Measurements from ENCODE around the gene ABITRAM. TPM values are rescaled to one million over a fixed set of nuclear protein-coding genes. Genes with fewer than 3 reads are reported as not detected.

The ABITRAM gene
- total and polyA plus RNA-seq, 9 donors: 6.8 to 15.1 (median 8.4) TPM

- Histone ChIP-seq H3K4me1 (ENCODE audit: insufficient read depth) (peaks cover 11% of the 10 kb centered on the region), H3K36me3 (no peaks in the 10 kb centered on the region), H3K27me3 (no peaks in the 10 kb centered on the region), H3K27ac (no peak overlapping the region), H3K9me3 (no peaks in the 10 kb centered on the region), H3K4me3 (no peak overlapping the region)
- WGBS, 3 donors: 5 to 12% (median 8%) methylated on average over 2 of the region's 2 CpGs
- intact Hi-C loops (cut with DNase I): no loop called here
- TF ChIP-seq POLR2A (IDR thresholded peaks at IDR 0.05) (no peak), EP300 (IDR thresholded peaks at IDR 0.05) (no peak), CTCF (IDR thresholded peaks at IDR 0.05) (no peak)
- no peak for DNase-seq
These were observed 38.5 kb downstream of the ABITRAM start for GRCh38 chr9:108972626-108973209.

- intact Hi-C loops (cut with DNase I): no loop called here
- no peaks in the 10 kb centered on the region for H3K27me3 ChIP-seq
- 10 to 21% (median 20%) methylated on average over 5 of the region's 5 CpGs for WGBS, 3 donors
- H3K9me3 ChIP-seq: no peaks in the 10 kb centered on the region
- H3K36me3 ChIP-seq: no peaks in the 10 kb centered on the region
- no peak overlapping the region for H3K27ac ChIP-seq
- DNase-seq: no peak
- no peak overlapping the region for H3K4me3 ChIP-seq
- no peak for TF ChIP-seq EP300 (IDR thresholded peaks at IDR 0.05)
- no peak for TF ChIP-seq CTCF (IDR thresholded peaks at IDR 0.05)
- TF ChIP-seq POLR2A (IDR thresholded peaks at IDR 0.05): no peak
- H3K4me1 ChIP-seq (ENCODE audit: insufficient read depth): peaks cover 11% of the 10 kb centered on the region
These were observed 39.7 kb downstream of the ABITRAM start for GRCh38 chr9:108973895-108974294.

GRCh38 chr9:108978205-108978604 is 44.0 kb downstream of the ABITRAM start:
- H3K9me3 ChIP-seq: no peaks in the 10 kb centered on the region
- H3K27me3 ChIP-seq: no peaks in the 10 kb centered on the region
- H3K27ac ChIP-seq: no peak overlapping the region
- intact Hi-C loops (cut with DNase I): no loop called here
- no peak for TF ChIP-seq EP300 (IDR thresholded peaks at IDR 0.05)
- no peak for TF ChIP-seq CTCF (IDR thresholded peaks at IDR 0.05)
- no peak for TF ChIP-seq POLR2A (IDR thresholded peaks at IDR 0.05)
- peaks cover 5% of the 10 kb centered on the region for H3K4me1 ChIP-seq (ENCODE audit: insufficient read depth)
- 14 to 35% (median 30%) methylated on average over 1 of the region's 1 CpG for WGBS, 3 donors
- DNase-seq: no peak
- no peak overlapping the region for H3K4me3 ChIP-seq
- H3K36me3 ChIP-seq: no peaks in the 10 kb centered on the region

- H3K27ac ChIP-seq: no peak overlapping the region
- intact Hi-C loops (cut with DNase I): no loop called here
- DNase-seq: no peak
- H3K4me1 ChIP-seq (ENCODE audit: insufficient read depth): no peaks in the 10 kb centered on the region
- H3K9me3 ChIP-seq: no peaks in the 10 kb centered on the region
- no peaks in the 10 kb centered on the region for H3K27me3 ChIP-seq
- TF ChIP-seq CTCF (IDR thresholded peaks at IDR 0.05) (no peak), POLR2A (IDR thresholded peaks at IDR 0.05) (no peak), EP300 (IDR thresholded peaks at IDR 0.05) (no peak)
- no peak overlapping the region for H3K4me3 ChIP-seq
- 88 to 98% (median 94%) methylated on average over 2 of the region's 2 CpGs for WGBS, 3 donors
- no peaks in the 10 kb centered on the region for H3K36me3 ChIP-seq
These were observed 46.7 kb downstream of the ABITRAM start for GRCh38 chr9:108980893-108981292.

Data from ovary (tissue), 9 donors.